ENCODE measurements around the gene CHD9. TPM values are rescaled to one million over a fixed set of nuclear protein-coding genes. Genes with fewer than 3 reads are reported as not detected.
A peak's percentile ranks its signal among the peaks of the same experiment; 100 is the strongest.

CHD9 gene
- total and polyA plus RNA-seq, 9 of the 15 experiments (the other 6 are each of a cell fraction or from before 2014, with no cell fraction given), result 29.0 to 69.3 (median 40.6) TPM

DNA sequence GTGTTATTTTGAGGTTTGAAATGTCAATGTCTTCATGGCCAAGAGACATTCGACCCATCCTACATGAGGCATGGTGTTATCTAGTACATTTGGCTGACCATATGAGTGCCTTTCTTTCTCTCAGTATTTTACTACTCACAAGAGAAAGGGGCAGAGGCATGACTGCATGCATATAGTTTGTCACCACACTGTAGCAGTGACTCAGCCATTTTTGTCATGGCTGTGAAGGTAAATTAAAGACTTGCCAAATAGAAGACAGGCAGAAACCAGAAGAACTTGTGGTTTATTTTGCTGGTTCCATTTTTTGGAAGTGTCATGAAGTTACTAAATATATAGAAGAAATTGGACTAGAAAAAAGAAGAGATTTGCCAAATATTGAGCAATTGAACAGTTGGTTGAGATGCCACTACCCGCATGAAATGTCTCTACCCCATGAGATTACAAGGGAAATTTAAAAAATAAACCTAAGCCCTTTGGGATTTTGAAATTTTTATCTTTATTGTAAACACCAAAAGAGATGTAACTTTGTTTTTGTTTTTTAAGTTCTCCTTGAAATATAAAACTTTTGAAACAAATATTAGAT is 170.3 kb downstream of the CHD9 start (continued):
- TF ChIP-seq, protein P1, sequence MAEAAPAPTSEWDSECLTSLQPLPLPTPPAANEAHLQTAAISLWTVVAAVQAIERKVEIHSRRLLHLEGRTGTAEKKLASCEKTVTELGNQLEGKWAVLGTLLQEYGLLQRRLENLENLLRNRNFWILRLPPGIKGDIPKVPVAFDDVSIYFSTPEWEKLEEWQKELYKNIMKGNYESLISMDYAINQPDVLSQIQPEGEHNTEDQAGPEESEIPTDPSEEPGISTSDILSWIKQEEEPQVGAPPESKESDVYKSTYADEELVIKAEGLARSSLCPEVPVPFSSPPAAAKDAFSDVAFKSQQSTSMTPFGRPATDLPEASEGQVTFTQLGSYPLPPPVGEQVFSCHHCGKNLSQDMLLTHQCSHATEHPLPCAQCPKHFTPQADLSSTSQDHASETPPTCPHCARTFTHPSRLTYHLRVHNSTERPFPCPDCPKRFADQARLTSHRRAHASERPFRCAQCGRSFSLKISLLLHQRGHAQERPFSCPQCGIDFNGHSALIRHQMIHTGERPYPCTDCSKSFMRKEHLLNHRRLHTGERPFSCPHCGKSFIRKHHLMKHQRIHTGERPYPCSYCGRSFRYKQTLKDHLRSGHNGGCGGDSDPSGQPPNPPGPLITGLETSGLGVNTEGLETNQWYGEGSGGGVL (CRISPR knock-in tag; IDR thresholded peaks at IDR 0.05), result no peak
- no peak for TF ChIP-seq ZBTB8A (IDR thresholded peaks at IDR 0.05; ENCODE audit: partially characterized antibody)
- TF ChIP-seq CHAMP1 (IDR thresholded peaks at IDR 0.05), result no peak
- TF ChIP-seq SIN3A (IDR thresholded peaks at IDR 0.05; ENCODE audit: borderline replicate concordance in 2 of 2, control insufficient read depth in 1 of 2, low read depth in 2 of 2, low read length in 2 of 2), result no peak
- no peak for TF ChIP-seq MCM5 (IDR thresholded peaks at IDR 0.05; ENCODE audit: low read depth)
- TF ChIP-seq ZNF830 (CRISPR knock-in tag; IDR thresholded peaks at IDR 0.05), result no peak
- TF ChIP-seq ZBTB1 (CRISPR knock-in tag; IDR thresholded peaks at IDR 0.05; ENCODE audit: borderline replicate concordance, low read depth), result no peak
- TF ChIP-seq, protein P2, sequence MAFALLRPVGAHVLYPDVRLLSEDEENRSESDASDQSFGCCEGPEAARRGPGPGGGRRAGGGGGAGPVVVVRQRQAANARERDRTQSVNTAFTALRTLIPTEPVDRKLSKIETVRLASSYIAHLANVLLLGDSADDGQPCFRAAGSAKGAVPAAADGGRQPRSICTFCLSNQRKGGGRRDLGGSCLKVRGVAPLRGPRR (CRISPR knock-in tag; IDR thresholded peaks at IDR 0.05), result no peak
- no peak for TF ChIP-seq NR2C1 (IDR thresholded peaks at IDR 0.05)
- no peak for TF ChIP-seq NR2C1 (tag; IDR thresholded peaks at IDR 0.05)
- no peak for TF ChIP-seq ZNF785 (CRISPR knock-in tag; IDR thresholded peaks at IDR 0.05)
- TF ChIP-seq PHF21A (IDR thresholded peaks at IDR 0.05; ENCODE audit: borderline replicate concordance, low read depth), result no peak
- TF ChIP-seq BRCA1 (IDR thresholded peaks at IDR 0.05), result no peak
- TF ChIP-seq BRCA1 (CRISPR knock-in tag; IDR thresholded peaks at IDR 0.05), result no peak
- peak; percentile 86 for TF ChIP-seq MAFK (IDR thresholded peaks at IDR 0.05; ENCODE audit: low read length)
- TF ChIP-seq ZNF764 (CRISPR knock-in tag; IDR thresholded peaks at IDR 0.05; ENCODE audit: low read depth), result no peak
- TF ChIP-seq HDAC6 (IDR thresholded peaks at IDR 0.05; ENCODE audit: low read depth, low read length), result no peak
- TF ChIP-seq ZKSCAN3 (CRISPR knock-in tag; IDR thresholded peaks at IDR 0.05), result no peak
- no peak for TF ChIP-seq NR1H2 (CRISPR knock-in tag; IDR thresholded peaks at IDR 0.05)
- TF ChIP-seq ZNF699 (CRISPR knock-in tag; IDR thresholded peaks at IDR 0.05; ENCODE audit: insufficient replicate concordance), result no peak
- TF ChIP-seq, protein P3, sequence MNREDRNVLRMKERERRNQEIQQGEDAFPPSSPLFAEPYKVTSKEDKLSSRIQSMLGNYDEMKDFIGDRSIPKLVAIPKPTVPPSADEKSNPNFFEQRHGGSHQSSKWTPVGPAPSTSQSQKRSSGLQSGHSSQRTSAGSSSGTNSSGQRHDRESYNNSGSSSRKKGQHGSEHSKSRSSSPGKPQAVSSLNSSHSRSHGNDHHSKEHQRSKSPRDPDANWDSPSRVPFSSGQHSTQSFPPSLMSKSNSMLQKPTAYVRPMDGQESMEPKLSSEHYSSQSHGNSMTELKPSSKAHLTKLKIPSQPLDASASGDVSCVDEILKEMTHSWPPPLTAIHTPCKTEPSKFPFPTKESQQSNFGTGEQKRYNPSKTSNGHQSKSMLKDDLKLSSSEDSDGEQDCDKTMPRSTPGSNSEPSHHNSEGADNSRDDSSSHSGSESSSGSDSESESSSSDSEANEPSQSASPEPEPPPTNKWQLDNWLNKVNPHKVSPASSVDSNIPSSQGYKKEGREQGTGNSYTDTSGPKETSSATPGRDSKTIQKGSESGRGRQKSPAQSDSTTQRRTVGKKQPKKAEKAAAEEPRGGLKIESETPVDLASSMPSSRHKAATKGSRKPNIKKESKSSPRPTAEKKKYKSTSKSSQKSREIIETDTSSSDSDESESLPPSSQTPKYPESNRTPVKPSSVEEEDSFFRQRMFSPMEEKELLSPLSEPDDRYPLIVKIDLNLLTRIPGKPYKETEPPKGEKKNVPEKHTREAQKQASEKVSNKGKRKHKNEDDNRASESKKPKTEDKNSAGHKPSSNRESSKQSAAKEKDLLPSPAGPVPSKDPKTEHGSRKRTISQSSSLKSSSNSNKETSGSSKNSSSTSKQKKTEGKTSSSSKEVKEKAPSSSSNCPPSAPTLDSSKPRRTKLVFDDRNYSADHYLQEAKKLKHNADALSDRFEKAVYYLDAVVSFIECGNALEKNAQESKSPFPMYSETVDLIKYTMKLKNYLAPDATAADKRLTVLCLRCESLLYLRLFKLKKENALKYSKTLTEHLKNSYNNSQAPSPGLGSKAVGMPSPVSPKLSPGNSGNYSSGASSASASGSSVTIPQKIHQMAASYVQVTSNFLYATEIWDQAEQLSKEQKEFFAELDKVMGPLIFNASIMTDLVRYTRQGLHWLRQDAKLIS (CRISPR knock-in tag; IDR thresholded peaks at IDR 0.05), result no peak
- no peak for TF ChIP-seq EWSR1 (IDR thresholded peaks at IDR 0.05; ENCODE audit: borderline replicate concordance, low read depth, partially characterized antibody)
